OCI-LY1 (cell line): ENCODE data around the gene MYLK3.

Experiments
- H2AFZ ChIP-seq: fragments of 200-600 bp; sonication (generic), shearing (Covaris generic); 2 replicates; pipeline ENCODE4 v1.6.0; 2014; ENCODE audit warnings: antibody characterized with exemption, mild to moderate bottlenecking, low read length
- H3F3A ChIP-seq: fragments of 200-600 bp; sonication (generic), shearing (Covaris generic); 2 replicates; pipeline ENCODE4 v1.6.0; 2014; ENCODE audit warnings: mild to moderate bottlenecking, antibody characterized with exemption, low read length, moderate library complexity; ENCODE audit not compliant: insufficient read depth
- H3K27ac ChIP-seq: fragments of 200-600 bp; sonication (generic); 2 replicates; pipeline ENCODE4 v1.5.1; 2014; ENCODE audit warnings: low read length, mixed run types, mild to moderate bottlenecking, low read depth; ENCODE audit not compliant: poor library complexity, severe bottlenecking
- H3K27me3 ChIP-seq: fragments of 200-600 bp; sonication (generic); 2 replicates; pipeline ENCODE4 v1.6.0; 2014; ENCODE audit warnings: antibody characterized with exemption, mild to moderate bottlenecking, low read length, moderate library complexity; ENCODE audit not compliant: insufficient read depth
- H3K36me3 ChIP-seq: fragments of 200-600 bp; sonication (generic); 2 replicates; pipeline ENCODE4 v1.6.1; 2014; ENCODE audit warnings: mild to moderate bottlenecking, antibody characterized with exemption, low read length, moderate library complexity, mixed read lengths; ENCODE audit not compliant: insufficient read depth
- H3K4me1 ChIP-seq: fragments of 200-600 bp; sonication (generic); 2 replicates; pipeline ENCODE4 v1.5.1; 2014; ENCODE audit warnings: mild to moderate bottlenecking, low read length, moderate library complexity; ENCODE audit not compliant: insufficient read depth, severe bottlenecking
- H3K4me2 ChIP-seq: fragments of 200-600 bp; sonication (generic), shearing (Covaris generic); 2 replicates; pipeline ENCODE4 v1.6.1; 2014; ENCODE audit warnings: low read length
- H3K4me3 ChIP-seq: fragments of 200-600 bp; sonication (generic); 2 replicates; pipeline ENCODE4 v1.5.1; 2014; ENCODE audit warnings: low read length, low read depth, mild to moderate bottlenecking, mixed read lengths; ENCODE audit not compliant: poor library complexity, severe bottlenecking
- H3K79me2 ChIP-seq: fragments of 200-600 bp; shearing (Covaris generic); 2 replicates; pipeline ENCODE4 v1.6.1; 2016; ENCODE audit warnings: mixed run types, low read length, mixed read lengths; ENCODE audit not compliant: insufficient read depth
- H3K9ac ChIP-seq: fragments of 200-600 bp; sonication (generic), shearing (Covaris generic); 2 replicates; pipeline ENCODE4 v1.6.1; 2014; ENCODE audit warnings: mild to moderate bottlenecking, low read length, mixed read lengths
- H3K9me2 ChIP-seq: fragments of 200-600 bp; sonication (generic), shearing (Covaris generic); 2 replicates; pipeline ENCODE4 v1.6.1; 2014; ENCODE audit warnings: low read depth, mild to moderate bottlenecking, low read length, mixed read lengths
- H3K9me3 ChIP-seq: fragments of 200-600 bp; shearing (Covaris generic); 2 replicates; pipeline ENCODE4 v1.6.1; 2014; ENCODE audit warnings: low read length, mixed read lengths
- H4K20me1 ChIP-seq: fragments of 200-600 bp; sonication (generic), shearing (Covaris generic); 2 replicates; pipeline ENCODE4 v1.6.0; 2016; ENCODE audit warnings: mild to moderate bottlenecking, low read length; ENCODE audit not compliant: insufficient read depth
- CTCF ChIP-seq: fragments of 200-600 bp; sonication (generic), shearing (Covaris generic); IDR thresholded peaks from 2 replicates; pipeline ENCODE4 v1.5.1; 2017; ENCODE audit warnings: mild to moderate bottlenecking, antibody characterized with exemption, low read length, moderate library complexity, mixed read lengths
- EZH2 ChIP-seq: fragments of 200-600 bp; sonication (generic), shearing (Covaris generic); IDR thresholded peaks from 2 replicates; pipeline ENCODE4 v1.8.0; 2017; ENCODE audit warnings: borderline replicate concordance, mixed run types, mild to moderate bottlenecking, antibody characterized with exemption, low read length, moderate library complexity, mixed read lengths

The MYLK3 gene

DNA sequence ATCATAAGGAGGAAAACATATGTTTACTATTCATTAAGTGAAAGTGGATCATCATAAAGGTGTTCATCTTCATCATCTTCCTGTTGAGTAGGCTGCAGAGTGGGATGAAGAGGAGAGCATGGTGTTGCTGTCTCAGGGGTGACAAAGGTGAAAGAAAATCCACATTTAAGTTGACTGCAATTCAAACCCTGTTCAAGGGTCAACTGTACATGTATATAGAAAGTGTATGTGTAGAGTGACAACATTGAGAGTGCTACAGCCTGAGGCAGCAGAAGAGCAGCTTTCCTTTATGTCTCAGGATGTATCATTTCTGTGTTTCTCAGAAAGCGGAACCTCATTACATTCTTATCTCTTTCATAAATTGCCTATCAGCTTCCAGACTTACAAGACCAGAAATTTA lies 41.5 kb downstream of the MYLK3 start:
- no peak overlapping the region for H2AFZ ChIP-seq
- H3K27me3 ChIP-seq: no peaks in the 10 kb centered on the region
- no peaks in the 10 kb centered on the region for H3K9me2 ChIP-seq
- H3K27ac ChIP-seq: peak overlapping the region; percentile 31
- no peak overlapping the region for H3K4me2 ChIP-seq
- no peaks in the 10 kb centered on the region for H3F3A ChIP-seq
- no peaks in the 10 kb centered on the region for H3K4me1 ChIP-seq
- H3K9me3 ChIP-seq: no peaks in the 10 kb centered on the region
- no peaks in the 10 kb centered on the region for H3K79me2 ChIP-seq
- no peaks in the 10 kb centered on the region for H3K36me3 ChIP-seq
- no peak overlapping the region for H3K4me3 ChIP-seq
- no peaks in the 10 kb centered on the region for H4K20me1 ChIP-seq
- TF ChIP-seq CTCF (no peak), EZH2 (no peak)
- H3K9ac ChIP-seq: no peak overlapping the region

DNA sequence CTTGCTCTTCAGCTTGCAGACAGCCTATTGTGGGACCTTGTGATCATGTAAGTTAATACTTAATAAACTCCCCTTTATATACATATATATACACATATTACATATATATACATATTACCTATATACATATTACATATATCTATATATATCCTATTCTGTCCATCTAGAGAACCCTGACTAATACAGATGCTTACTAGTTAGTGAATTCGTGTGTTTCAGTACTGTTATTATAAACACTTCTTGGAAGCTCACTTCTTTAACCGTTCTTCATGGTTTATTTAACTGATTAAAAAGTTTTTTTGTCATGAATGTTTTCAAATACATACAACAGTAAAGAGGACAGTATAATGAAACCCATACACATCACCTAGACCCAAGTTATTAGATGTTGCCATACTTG lies 46.1 kb downstream of the MYLK3 start:
- Histone ChIP-seq H4K20me1 (no peaks in the 10 kb centered on the region), H3K27me3 (no peaks in the 10 kb centered on the region), H2AFZ (no peak overlapping the region), H3K9ac (no peak overlapping the region), H3K27ac (no peak overlapping the region), H3K4me1 (no peaks in the 10 kb centered on the region), H3K79me2 (no peaks in the 10 kb centered on the region), H3F3A (no peaks in the 10 kb centered on the region), H3K9me3 (no peaks in the 10 kb centered on the region), H3K36me3 (peaks cover 34% of the 10 kb centered on the region), H3K9me2 (no peaks in the 10 kb centered on the region), H3K4me2 (no peak overlapping the region), H3K4me3 (no peak overlapping the region)
- no peak for TF ChIP-seq CTCF
- no peak for TF ChIP-seq EZH2

DNA sequence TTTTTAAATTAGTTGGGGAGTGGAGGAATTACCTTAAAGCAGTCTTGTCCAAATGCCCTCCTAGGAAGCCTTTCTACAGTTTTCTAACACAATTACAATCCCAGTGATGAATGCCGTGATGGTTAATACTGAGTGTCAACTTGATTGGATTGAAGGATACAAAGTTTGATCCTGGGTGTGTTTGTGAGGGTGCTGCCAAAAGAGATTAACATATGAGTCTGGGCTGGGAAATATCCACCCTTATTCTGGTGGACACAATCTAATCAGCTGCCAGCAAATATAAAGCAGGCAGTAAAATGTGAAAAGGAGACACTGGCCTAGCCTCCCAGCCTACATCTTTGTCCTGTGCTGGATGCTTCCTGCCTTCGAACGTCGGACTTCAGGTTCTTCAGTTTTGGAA lies 46.5 kb downstream of the MYLK3 start:
- no peaks in the 10 kb centered on the region for H4K20me1 ChIP-seq
- H3K36me3 ChIP-seq: peaks cover 38% of the 10 kb centered on the region
- no peaks in the 10 kb centered on the region for H3K79me2 ChIP-seq

More for the DNA sequence above, 46.5 kb downstream of the MYLK3 start:
- H3K9me3 ChIP-seq: no peaks in the 10 kb centered on the region
- no peak overlapping the region for H3K4me2 ChIP-seq
- no peaks in the 10 kb centered on the region for H3K9me2 ChIP-seq
- no peaks in the 10 kb centered on the region for H3F3A ChIP-seq
- no peak overlapping the region for H3K4me3 ChIP-seq
- no peaks in the 10 kb centered on the region for H3K27me3 ChIP-seq
- H3K9ac ChIP-seq: no peak overlapping the region
- H2AFZ ChIP-seq: no peak overlapping the region
- TF ChIP-seq CTCF (no peak), EZH2 (no peak)
- H3K4me1 ChIP-seq: no peaks in the 10 kb centered on the region
- H3K27ac ChIP-seq: no peak overlapping the region
